DND-41 (cell line): ENCODE results near the gene NPFFR1.

Experiments used
- CTCF ChIP-seq: IDR thresholded peaks from 2 replicates; pipeline ENCODE4 v1.5.1; 2012; ENCODE audit warnings: borderline replicate concordance, low read length, moderate library complexity, mild to moderate bottlenecking; ENCODE audit not compliant: poor library complexity, severe bottlenecking; ENCODE audit errors: extremely low read depth
- EZH2 ChIP-seq: IDR thresholded peaks from 3 replicates; pipeline ENCODE4 v1.6.1; 2012; ENCODE audit warnings: borderline replicate concordance, low read depth, mild to moderate bottlenecking, moderate library complexity, low read length, inconsistent platforms; ENCODE audit not compliant: severe bottlenecking

DNA sequence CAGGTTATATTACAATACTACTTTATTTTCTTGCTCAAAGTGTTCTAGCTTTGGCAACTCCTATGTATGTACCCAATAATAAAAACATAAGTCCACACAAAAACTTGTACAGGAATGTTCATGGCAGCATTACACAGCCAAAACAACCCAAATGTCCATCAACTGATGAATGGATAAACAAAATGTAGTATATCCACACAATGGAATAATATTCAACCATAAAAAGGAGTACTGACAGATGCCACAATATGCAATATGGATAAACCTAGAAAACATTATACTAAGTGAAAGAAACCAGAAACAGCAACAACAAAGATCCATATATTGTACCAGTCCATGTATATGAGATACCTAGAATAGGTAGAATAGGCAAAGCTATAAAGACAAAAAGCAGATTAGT lies 71.5 kb downstream of the NPFFR1 start:
- TF ChIP-seq CTCF (no peak), EZH2 (no peak)
